Activated CD8-positive, alpha-beta T cell treated with anti-CD3 and anti-CD28 coated beads for 36 hours (primary cell): ENCODE measurements around the gene ORC6. TPM values are rescaled to one million over a fixed set of nuclear protein-coding genes. Genes with fewer than 3 reads are reported as not detected.

Experiments
- ATAC-seq: fragments of 200-7000 bp; cut with Tn5 transposase; one replicate; pipeline ENCODE4 v1.10.0; 2021; ENCODE audit warnings: mild to moderate bottlenecking, moderate library complexity
- CTCF ChIA-PET: fragments of 350-600 bp; sonication (Branson Sonifier 250); formaldehyde crosslinking; loops from one replicate; lab custom pipeline; 2021; ENCODE audit warnings: antibody characterized with exemption; lab: Charles Lee
- POLR2A ChIA-PET: fragments of 350-600 bp; sonication (Branson Sonifier 250); formaldehyde crosslinking; loops from one replicate; lab custom pipeline; 2021; ENCODE audit warnings: antibody characterized with exemption; lab: Charles Lee
- DNase-seq: peaks from one replicate; pipeline ENCODE4 v3.0.0-alpha.2; 2020
- H3K27ac Mint-ChIP-seq: one replicate; pipeline ENCODE4 v1.8.0; 2021; ENCODE audit warnings: mild to moderate bottlenecking, mixed read lengths
- H3K27me3 Mint-ChIP-seq: one replicate; pipeline ENCODE4 v1.8.0; 2021; ENCODE audit warnings: mixed read lengths
- H3K36me3 Mint-ChIP-seq: one replicate; pipeline ENCODE4 v1.8.0; 2021; ENCODE audit warnings: low read depth, mixed read lengths
- H3K4me1 Mint-ChIP-seq: one replicate; pipeline ENCODE4 v1.8.0; 2021; ENCODE audit warnings: low read depth, mixed read lengths
- H3K4me3 Mint-ChIP-seq: one replicate; pipeline ENCODE4 v1.8.0; 2021; ENCODE audit warnings: mild to moderate bottlenecking, moderate library complexity, mixed read lengths
- H3K9me3 Mint-ChIP-seq: one replicate; pipeline ENCODE4 v1.8.0; 2021; ENCODE audit warnings: mixed read lengths
- CTCF ChIP-seq: fragments of 200-600 bp; IDR thresholded peaks from one replicate; pipeline ENCODE4 v1.8.0; 2022; ENCODE audit warnings: antibody characterized with exemption, mild to moderate bottlenecking
- intact Hi-C: fragments of 100-400 bp; cut with micrococcal nuclease; formaldehyde crosslinking; loops from one replicate; pipeline ENCODE4 v1.10.0; 2022
- total RNA-seq, 2 experiments: library from RNA; stranded (reverse); gene quantifications; one replicate each; pipeline ENCODE4 v1.2.3, GENCODE V29; 2021

ORC6 gene
- total RNA-seq, 2 experiments from 2014 or later, result 49.2 to 51.6 TPM

DNA sequence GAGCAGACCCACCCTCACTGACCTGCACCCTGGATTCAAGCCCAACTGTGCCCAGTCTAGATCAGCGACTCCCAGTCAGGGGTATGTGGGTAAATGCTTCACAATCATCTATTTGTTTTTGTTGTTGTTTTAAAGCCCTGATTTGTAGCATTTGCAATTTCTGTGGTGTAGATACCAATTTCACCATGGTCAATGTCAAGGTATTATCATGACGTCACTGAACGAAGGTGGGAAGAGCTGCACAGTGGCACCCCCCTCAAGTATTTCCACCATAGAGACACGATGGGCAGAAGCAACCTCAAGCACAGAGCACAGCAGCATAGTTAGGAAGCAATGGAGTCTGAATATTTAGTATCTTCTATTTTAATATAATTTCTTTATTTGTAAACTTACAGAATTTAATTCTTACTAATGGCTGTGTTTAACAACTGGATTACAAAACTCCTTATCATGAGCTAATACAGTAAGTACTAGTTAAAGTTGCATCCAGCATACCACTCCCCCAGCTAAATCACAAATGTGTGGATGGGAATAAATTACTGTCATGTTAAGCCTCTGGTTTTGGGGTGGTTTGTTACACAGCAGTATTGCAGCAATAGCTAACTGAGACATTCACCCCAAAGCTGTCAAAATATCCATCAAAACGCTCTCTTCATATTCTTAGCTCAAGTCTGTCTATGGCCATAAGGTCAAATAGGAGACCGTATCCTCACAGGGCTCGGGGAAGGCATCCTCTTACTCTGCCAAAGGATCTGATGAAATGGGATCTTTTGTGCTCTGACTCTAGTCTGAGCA lies 25.5 kb downstream of the ORC6 start:
- Mint-ChIP-seq H3K36me3 (no peaks in the 10 kb centered on the region), H3K4me3 (no peak overlapping the region), H3K4me1 (no peaks in the 10 kb centered on the region), H3K27ac (no peak overlapping the region), H3K27me3 (no peaks in the 10 kb centered on the region), H3K9me3 (no peaks in the 10 kb centered on the region)
- no peak for ATAC-seq
- ChIA-PET CTCF (interaction anchor here (1.0 kb wide), 1 partner anchor 139 kb away, joined by 4 read pairs; no protein-coding TSS in a partner anchor), POLR2A (no interaction called here)
- no peak for DNase-seq
- TF ChIP-seq CTCF, result no peak
- intact Hi-C loops, result no loop called here

- DNase-seq, result no peak
- intact Hi-C loops, result no loop called here
- Mint-ChIP-seq H3K9me3 (no peaks in the 10 kb centered on the region), H3K36me3 (no peaks in the 10 kb centered on the region), H3K27ac (no peak overlapping the region), H3K4me3 (no peak overlapping the region), H3K27me3 (no peaks in the 10 kb centered on the region), H3K4me1 (no peaks in the 10 kb centered on the region)
- ChIA-PET POLR2A (no interaction called here), CTCF (no interaction called here)
- no peak for TF ChIP-seq CTCF
- ATAC-seq, result no peak
These were observed 26.4 kb downstream of the ORC6 start for GRCh38 chr16:46715769-46716305.

DNA sequence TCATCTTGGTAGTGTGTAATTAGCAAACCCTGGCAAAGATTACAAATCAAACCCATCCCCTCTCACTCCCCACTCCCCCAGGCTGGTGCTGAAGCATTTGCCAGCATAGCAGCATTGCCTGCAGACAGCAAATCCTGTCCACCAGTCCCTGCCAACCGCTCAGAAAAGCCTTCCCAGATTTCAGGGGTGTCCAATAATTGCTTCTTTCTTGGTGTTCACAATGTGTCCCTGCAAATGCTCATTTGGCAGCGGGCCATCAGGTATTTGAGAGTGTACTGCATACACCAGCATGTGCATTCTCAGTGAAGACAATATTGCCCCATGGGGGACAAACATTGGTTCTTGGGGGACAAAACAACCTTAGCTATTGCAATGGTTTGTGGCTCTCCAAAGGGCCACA lies 28.2 kb downstream of the ORC6 start:
- no peak for TF ChIP-seq CTCF
- no peak overlapping the region for H3K4me3 Mint-ChIP-seq
- CTCF ChIA-PET, result no interaction called here
- no peaks in the 10 kb centered on the region for H3K36me3 Mint-ChIP-seq
- H3K27ac Mint-ChIP-seq, result no peak overlapping the region
- no peaks in the 10 kb centered on the region for H3K27me3 Mint-ChIP-seq
- no peak for ATAC-seq
- H3K9me3 Mint-ChIP-seq, result no peaks in the 10 kb centered on the region
- POLR2A ChIA-PET, result no interaction called here
- no peaks in the 10 kb centered on the region for H3K4me1 Mint-ChIP-seq
- no peak for DNase-seq
- intact Hi-C loops, result no loop called here

GRCh38 chr16:46718214-46718613 lies 28.8 kb downstream of the ORC6 start:
- Mint-ChIP-seq H3K9me3 (no peaks in the 10 kb centered on the region), H3K27me3 (no peaks in the 10 kb centered on the region), H3K4me1 (no peaks in the 10 kb centered on the region), H3K4me3 (no peak overlapping the region), H3K27ac (no peak overlapping the region), H3K36me3 (no peaks in the 10 kb centered on the region)
- no peak for DNase-seq
- ChIA-PET POLR2A (no interaction called here), CTCF (no interaction called here)
- no peak for TF ChIP-seq CTCF
- no peak for ATAC-seq
- intact Hi-C loops, result no loop called here

- H3K4me1 Mint-ChIP-seq, result no peaks in the 10 kb centered on the region
- H3K36me3 Mint-ChIP-seq, result no peaks in the 10 kb centered on the region
- ChIA-PET POLR2A (no interaction called here), CTCF (no interaction called here)
- no peaks in the 10 kb centered on the region for H3K27me3 Mint-ChIP-seq
- no peak overlapping the region for H3K4me3 Mint-ChIP-seq
- no peak for TF ChIP-seq CTCF
- H3K9me3 Mint-ChIP-seq, result no peaks in the 10 kb centered on the region
- no peak overlapping the region for H3K27ac Mint-ChIP-seq
- intact Hi-C loops, result no loop called here
- ATAC-seq (no peak), DNase-seq (no peak)
These were observed 30.1 kb downstream of the ORC6 start for GRCh38 chr16:46719528-46719927.
